ENCODE measurements around the gene CKAP2. TPM values are rescaled to one million over a fixed set of nuclear protein-coding genes. Genes with fewer than 3 reads are reported as not detected.

The CKAP2 gene
- total RNA-seq, 1 donor from 2014 or later: 11.8 TPM

GRCh38 chr13:52451135-52451804, 4.0 kb upstream of the CKAP2 start:
- no peak for TF ChIP-seq CTCF (IDR thresholded peaks at IDR 0.05)
- ATAC-seq (ENCODE audit: low read depth) (no peak), DNase-seq (no peak)
- H3K27ac Mint-ChIP-seq: peak overlapping the region; percentile 92
- peak overlapping the region; percentile 97 for H3K4me3 Mint-ChIP-seq
- H3K36me3 Mint-ChIP-seq (ENCODE audit: low read depth): peaks cover 15% of the 10 kb centered on the region
- H3K9me3 Mint-ChIP-seq: no peaks in the 10 kb centered on the region
- peaks cover 43% of the 10 kb centered on the region for H3K4me1 Mint-ChIP-seq
- ChIA-PET POLR2A (interaction anchor here (0.6 to 2.3 kb wide), 6 partner anchors 10 to 292 kb away, joined by 3 to 31 read pairs (median 6); partner anchors contain the start of genes NEK3 and SUGT1), CTCF (interaction anchor here (0.5 to 2.6 kb wide), 16 partner anchors 8 to 636 kb away, joined by 3 to 19 read pairs (median 4); partner anchors contain the start of genes ALG11 and SUGT1)
- no peaks in the 10 kb centered on the region for H3K27me3 Mint-ChIP-seq
- intact Hi-C loops (cut with micrococcal nuclease): loop anchor here (2.0 to 5.0 kb wide), 4 partner anchors 46 to 649 kb away; partner anchors contain the start of genes DHRS12 and NEK5

- ChIA-PET POLR2A (interaction anchor here (0.6 kb wide), 1 partner anchor 460 kb away, joined by 3 read pairs; no protein-coding TSS in a partner anchor), CTCF (no interaction called here)
- no peak overlapping the region for H3K4me3 Mint-ChIP-seq
- peaks cover 20% of the 10 kb centered on the region for H3K36me3 Mint-ChIP-seq (ENCODE audit: low read depth)
- intact Hi-C loops (cut with micrococcal nuclease): loop anchor here (5.0 kb wide), 2 partner anchors 635 to 650 kb away; partner anchors contain the start of gene DHRS12
- H3K27ac Mint-ChIP-seq: no peak overlapping the region
- no peak for TF ChIP-seq CTCF (IDR thresholded peaks at IDR 0.05)
- no peaks in the 10 kb centered on the region for H3K27me3 Mint-ChIP-seq
- H3K9me3 Mint-ChIP-seq: no peaks in the 10 kb centered on the region
- H3K4me1 Mint-ChIP-seq: peaks cover 47% of the 10 kb centered on the region
- DNase-seq (no peak), ATAC-seq (ENCODE audit: low read depth) (no peak)
These were observed 2.8 kb upstream of the CKAP2 start for GRCh38 chr13:52452470-52452869.

- no peak for TF ChIP-seq CTCF (IDR thresholded peaks at IDR 0.05)
- CTCF ChIA-PET: no interaction called here
- DNase-seq (no peak), ATAC-seq (ENCODE audit: low read depth) (no peak)
- H3K36me3 Mint-ChIP-seq (ENCODE audit: low read depth): peaks cover 27% of the 10 kb centered on the region
- peak overlapping the region; percentile 96 for H3K27ac Mint-ChIP-seq
- H3K27me3 Mint-ChIP-seq: no peaks in the 10 kb centered on the region
- peaks cover 31% of the 10 kb centered on the region for H3K4me1 Mint-ChIP-seq
- peak overlapping the region; percentile 95 for H3K4me3 Mint-ChIP-seq
- POLR2A ChIA-PET: interaction anchor here (0.6 kb wide), 1 partner anchor 156 kb away, joined by 3 read pairs; no protein-coding TSS in a partner anchor
- intact Hi-C loops (cut with micrococcal nuclease): loop anchor here (2.0 to 5.0 kb wide), 4 partner anchors 466 to 1002 kb away; partner anchors contain the start of genes DHRS12 and INTS6
- no peaks in the 10 kb centered on the region for H3K9me3 Mint-ChIP-seq
These were observed 839 bp upstream of the CKAP2 start for GRCh38 chr13:52454459-52454819.

- Mint-ChIP-seq H3K9me3 (no peaks in the 10 kb centered on the region), H3K27me3 (no peaks in the 10 kb centered on the region), H3K4me3 (peak overlapping the region; percentile 95), H3K36me3 (ENCODE audit: low read depth) (peaks cover 27% of the 10 kb centered on the region), H3K27ac (peak overlapping the region; percentile 86), H3K4me1 (peaks cover 26% of the 10 kb centered on the region)
- DNase-seq (peak; percentile 79), ATAC-seq (ENCODE audit: low read depth) (peak; percentile 41)
- CTCF ChIA-PET: no interaction called here
- POLR2A ChIA-PET: no interaction called here
- intact Hi-C loops (cut with micrococcal nuclease): loop anchor here (1.0 to 2.0 kb wide), 7 partner anchors 162 to 1003 kb away; partner anchors contain the start of genes ALG11, INTS6, SUGT1 and WDFY2
- no peak for TF ChIP-seq CTCF (IDR thresholded peaks at IDR 0.05)
These were observed 381 bp downstream of the CKAP2 start for GRCh38 chr13:52455677-52456041.

GRCh38 chr13:52459668-52460067, 4.4 kb downstream of the CKAP2 start:
- TF ChIP-seq CTCF (IDR thresholded peaks at IDR 0.05): no peak
- H3K4me1 Mint-ChIP-seq: peaks cover 14% of the 10 kb centered on the region
- POLR2A ChIA-PET: no interaction called here
- H3K36me3 Mint-ChIP-seq (ENCODE audit: low read depth): peaks cover 61% of the 10 kb centered on the region
- H3K27ac Mint-ChIP-seq: no peak overlapping the region
- CTCF ChIA-PET: interaction anchor here (0.7 kb wide), 1 partner anchor 9 kb away, joined by 3 read pairs; the partner anchor contains the start of gene VPS36
- no peak for ATAC-seq (ENCODE audit: low read depth)
- H3K27me3 Mint-ChIP-seq: no peaks in the 10 kb centered on the region
- intact Hi-C loops (cut with micrococcal nuclease): no loop called here
- H3K4me3 Mint-ChIP-seq: no peak overlapping the region
- no peak for DNase-seq
- no peaks in the 10 kb centered on the region for H3K9me3 Mint-ChIP-seq

Measured in activated B cell treated with CpG ODN at 0.5 μM for 24 hours (primary cell).